GM12891 (cell line): ENCODE data around the gene SIGLEC8.

Source experiments
- DNase-seq: peaks from one replicate; pipeline ENCODE4 v3.0.0; 2011; ENCODE audit warnings: low spot score; ENCODE audit not compliant: insufficient read length
- FAIRE-seq: peaks from 2 replicates; lab custom pipeline; 2011; peaks lifted over from hg19 to GRCh38; lab: Jason Lieb, UNC
- PAX5 ChIP-seq: IDR thresholded peaks from 2 replicates; pipeline ENCODE4 v1.6.1; 2011; ENCODE audit warnings: low read length, moderate library complexity, mild to moderate bottlenecking; ENCODE audit not compliant: insufficient read depth, severe bottlenecking
- POLR2A ChIP-seq: IDR thresholded peaks from 2 replicates; pipeline ENCODE4 v1.6.1; 2011; ENCODE audit warnings: low read depth, low read length, control low read depth
- POLR2AphosphoS5 ChIP-seq: IDR thresholded peaks from 2 replicates; pipeline ENCODE4 v1.6.1; 2011; ENCODE audit warnings: low read depth, low read length, control low read depth
- POU2F2 ChIP-seq: IDR thresholded peaks from 2 replicates; pipeline ENCODE4 v1.6.1; 2011; ENCODE audit warnings: low read depth, mild to moderate bottlenecking, control low read depth, low read length, moderate library complexity
- SPI1 ChIP-seq: IDR thresholded peaks from 2 replicates; pipeline ENCODE4 v1.6.1; 2011; ENCODE audit warnings: low read depth, low read length, control low read depth
- TAF1 ChIP-seq: IDR thresholded peaks from 2 replicates; pipeline ENCODE4 v1.6.1; 2011; ENCODE audit warnings: low read depth, low read length, control low read depth

The SIGLEC8 gene

GRCh38 chr19:51491586-51491985 lies 33.3 kb upstream of the SIGLEC8 start:
- FAIRE-seq (no peak), DNase-seq (no peak)
- no peak for TF ChIP-seq POLR2AphosphoS5
- TF ChIP-seq PAX5, result no peak
- TF ChIP-seq TAF1, result no peak
- TF ChIP-seq POU2F2, result no peak
- TF ChIP-seq SPI1, result no peak
- TF ChIP-seq POLR2A, result no peak

DNA sequence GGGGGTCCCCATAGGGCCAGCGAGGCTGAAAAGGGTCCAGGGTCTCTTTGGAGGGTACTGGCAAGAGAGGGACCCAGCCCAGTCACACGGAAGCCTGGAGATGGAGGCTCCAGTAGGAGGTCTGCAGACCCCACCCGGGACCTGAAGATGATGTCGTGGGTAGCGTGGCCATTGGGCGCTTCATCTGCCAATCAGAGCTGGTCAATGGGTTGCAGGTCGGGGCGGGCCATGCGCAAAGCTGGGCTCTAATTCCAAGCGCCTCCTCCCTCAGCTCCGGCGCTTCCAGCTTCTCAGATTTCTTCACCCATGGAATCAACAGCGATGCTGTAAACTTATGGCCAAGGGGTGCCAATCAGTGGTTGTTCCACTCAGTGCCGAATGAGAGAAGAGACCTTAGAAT lies 32.4 kb upstream of the SIGLEC8 start:
- TF ChIP-seq PAX5 (no peak), POLR2A (no peak), POU2F2 (no peak), TAF1 (no peak), SPI1 (no peak), POLR2AphosphoS5 (no peak)
- no peak for DNase-seq
- FAIRE-seq, result no peak

GRCh38 chr19:51489113-51489512 lies 30.9 kb upstream of the SIGLEC8 start:
- FAIRE-seq, result no peak
- no peak for DNase-seq
- no peak for TF ChIP-seq POU2F2
- no peak for TF ChIP-seq POLR2AphosphoS5
- no peak for TF ChIP-seq PAX5
- TF ChIP-seq POLR2A, result no peak

DNA sequence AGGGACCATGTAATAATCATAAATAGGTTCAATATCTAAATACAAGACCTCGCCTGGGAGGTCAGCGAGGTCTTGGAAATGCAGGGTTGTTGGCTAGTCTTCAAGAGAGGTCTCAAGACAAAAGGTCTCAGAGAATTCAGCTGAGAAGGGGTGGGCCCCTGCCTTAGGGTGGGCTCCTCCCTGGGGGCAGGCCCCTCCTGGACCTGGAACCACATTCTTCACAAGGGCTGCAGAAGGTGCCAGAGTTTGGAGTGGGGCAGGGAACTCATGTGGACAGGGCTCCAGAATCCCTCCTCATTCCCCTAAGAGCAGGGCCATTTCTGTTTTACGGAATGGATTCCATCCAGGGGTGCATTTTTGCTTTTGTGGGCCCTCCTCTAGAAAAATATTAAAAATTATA lies 30.2 kb upstream of the SIGLEC8 start:
- no peak for TF ChIP-seq POLR2A
- TF ChIP-seq SPI1, result no peak
- TF ChIP-seq POLR2AphosphoS5, result no peak
- no peak for DNase-seq
- FAIRE-seq, result no peak

DNA sequence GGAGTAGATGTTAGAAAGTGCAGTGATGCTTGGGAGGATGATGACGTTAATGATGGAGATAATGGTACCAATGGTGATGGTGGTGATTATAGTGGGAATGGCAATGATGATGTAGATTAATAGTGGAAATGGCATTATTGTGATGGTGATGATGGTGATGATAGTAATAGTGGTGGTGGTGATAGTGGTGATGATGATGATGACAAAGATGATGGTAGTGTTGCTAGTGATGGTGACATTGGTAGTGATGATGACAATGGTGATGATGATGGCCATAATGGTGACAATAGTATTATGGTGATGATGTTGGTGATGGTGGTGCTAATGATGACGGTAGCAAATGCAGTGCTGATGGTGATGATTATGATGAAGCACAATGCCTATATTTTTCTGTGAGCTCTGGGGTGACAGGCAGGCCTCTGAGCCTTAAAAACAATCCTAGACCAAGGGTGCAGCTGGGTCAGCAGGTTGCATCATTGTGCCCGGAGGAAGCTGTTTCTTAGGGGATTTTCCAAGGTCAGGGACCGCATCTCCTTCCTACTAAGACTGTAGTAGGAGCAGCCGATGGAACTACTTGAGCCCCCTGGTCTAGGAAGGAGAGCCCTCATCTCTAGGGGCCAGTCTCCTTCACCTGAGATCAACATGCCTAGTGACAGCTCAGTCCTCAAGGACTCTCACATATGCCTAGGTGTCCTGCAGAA lies 27.9 kb upstream of the SIGLEC8 start:
- TF ChIP-seq POU2F2 (no peak), SPI1 (no peak), POLR2A (no peak), PAX5 (no peak), TAF1 (no peak), POLR2AphosphoS5 (no peak)
- no peak for DNase-seq
- peak; percentile 20 for FAIRE-seq

DNA sequence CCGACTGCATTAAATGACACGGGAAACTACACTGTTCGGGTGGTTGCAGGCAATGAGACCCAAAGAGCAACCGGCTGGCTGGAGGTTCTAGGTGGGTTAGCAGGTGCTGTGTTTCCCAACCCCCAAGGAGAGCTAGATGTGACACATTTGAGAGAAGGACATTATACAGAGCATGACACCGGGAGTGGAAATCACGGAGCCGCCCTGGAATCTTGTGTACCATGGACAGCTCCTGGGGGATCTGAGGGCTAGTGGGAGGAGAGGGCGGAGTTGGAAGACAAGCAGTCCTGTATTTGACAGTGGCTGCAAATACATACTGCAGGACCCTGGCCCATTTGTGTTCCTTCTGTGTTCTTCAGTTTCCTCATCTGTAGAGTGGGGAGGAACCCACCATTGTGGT lies 22.3 kb upstream of the SIGLEC8 start:
- TF ChIP-seq POU2F2 (no peak), PAX5 (no peak), POLR2AphosphoS5 (no peak), POLR2A (no peak), TAF1 (no peak), SPI1 (no peak)
- FAIRE-seq (no peak), DNase-seq (no peak)

DNA sequence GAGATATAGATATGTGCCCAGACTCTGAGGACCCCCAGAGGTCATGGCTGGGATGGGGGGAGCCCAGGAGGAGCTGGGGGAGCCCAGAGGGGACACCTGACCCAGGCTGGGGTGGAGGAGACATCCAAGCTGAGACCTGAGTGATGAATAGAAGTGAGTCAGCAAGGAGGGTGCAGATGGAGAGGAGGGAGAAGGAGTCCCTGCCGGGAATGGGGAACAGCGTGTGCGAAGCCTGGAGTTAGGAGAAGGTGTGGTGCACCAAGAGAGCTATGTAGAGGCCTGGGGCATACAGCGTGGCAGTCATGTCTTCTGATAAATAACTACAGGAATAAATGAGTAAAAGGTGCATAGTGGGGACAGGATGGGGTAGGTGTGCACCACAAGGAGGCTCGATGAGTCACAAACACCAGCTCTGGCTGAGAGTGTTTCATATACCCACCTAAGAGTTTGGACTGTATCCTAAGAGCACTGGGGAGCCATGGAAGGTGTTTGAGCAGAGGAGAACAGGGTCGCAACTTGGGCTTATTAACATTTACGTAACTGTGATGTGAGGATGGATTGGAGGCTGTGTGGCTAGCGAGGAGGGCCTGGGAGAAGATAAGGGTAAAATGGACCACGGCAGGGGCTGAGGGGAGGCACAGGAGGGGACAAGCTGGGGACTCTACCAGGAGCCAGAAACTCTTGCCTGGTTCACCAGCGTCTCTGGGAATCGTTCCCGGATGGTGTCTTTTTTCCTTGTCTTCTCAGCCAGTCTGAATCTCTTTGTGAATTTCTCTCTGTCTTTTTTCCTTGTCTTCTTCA lies 21.5 kb upstream of the SIGLEC8 start:
- no peak for TF ChIP-seq SPI1
- TF ChIP-seq POLR2A, result no peak
- TF ChIP-seq TAF1, result no peak
- no peak for TF ChIP-seq PAX5
- no peak for TF ChIP-seq POU2F2
- TF ChIP-seq POLR2AphosphoS5, result no peak
- DNase-seq (no peak), FAIRE-seq (no peak)

DNA sequence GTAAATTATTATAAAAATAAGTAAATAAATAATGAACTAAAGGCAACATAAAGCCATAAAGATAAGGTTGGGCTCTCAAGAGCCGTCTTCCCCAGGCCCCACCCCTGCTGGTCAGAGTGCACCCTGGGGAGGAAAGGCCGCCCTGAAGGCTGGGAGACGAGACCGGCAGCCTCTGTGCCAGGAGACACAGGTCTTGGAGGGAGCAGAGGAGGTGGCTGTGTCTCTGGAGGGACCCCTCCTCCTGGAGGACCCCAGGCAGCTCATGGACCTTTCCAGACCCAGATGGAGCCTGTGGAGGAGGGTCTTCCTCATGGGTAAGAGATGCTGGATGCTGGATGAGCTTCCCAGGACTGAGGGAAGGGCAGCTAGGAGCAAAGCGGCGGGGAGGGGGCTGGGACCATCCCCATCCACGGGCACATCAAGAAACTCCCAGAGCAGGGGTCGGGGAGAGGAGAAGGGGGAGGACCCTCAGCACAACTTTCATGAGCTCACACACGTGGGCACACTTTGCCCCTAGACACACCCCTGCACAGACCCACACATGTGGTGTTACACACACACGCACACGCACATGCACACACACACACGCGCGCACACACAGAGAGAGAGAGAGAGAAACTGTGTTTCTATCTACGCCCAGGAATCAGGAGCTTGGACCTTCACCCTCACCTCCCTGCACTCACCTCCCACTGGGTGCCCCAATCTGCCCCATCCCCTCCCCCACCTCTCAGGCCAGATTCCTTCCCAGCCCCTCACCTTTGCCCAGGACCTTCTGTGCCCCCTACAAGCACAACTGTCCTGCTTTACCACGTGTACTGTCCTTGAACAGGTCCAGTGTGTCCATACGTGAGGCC lies 20.4 kb upstream of the SIGLEC8 start, which contains the start of gene CEACAM18:
TSS of gene CEACAM18 (plus strand) at position 159 of the 854 bp plus-strand sequence.
- FAIRE-seq, result no peak
- no peak for TF ChIP-seq SPI1
- no peak for TF ChIP-seq POLR2AphosphoS5
- TF ChIP-seq POLR2A, result no peak
- TF ChIP-seq TAF1, result no peak
- no peak for TF ChIP-seq POU2F2
- no peak for TF ChIP-seq PAX5
- DNase-seq, result no peak

- no peak for DNase-seq
- TF ChIP-seq TAF1 (no peak), POLR2A (no peak), POLR2AphosphoS5 (no peak), SPI1 (no peak), POU2F2 (no peak), PAX5 (no peak)
- FAIRE-seq, result no peak
Measured at GRCh38 chr19:51477344-51477743, 19.1 kb upstream of the SIGLEC8 start.
